ENCODE measurements around the gene SMG6. TPM values are rescaled to one million over a fixed set of nuclear protein-coding genes. Genes with fewer than 3 reads are reported as not detected.

The SMG6 gene
- total and polyA plus RNA-seq, 2 of the 4 experiments (the other 2 are of a cell fraction), result 16.3 to 30.3 TPM

GRCh38 chr17:2178798-2179501, 124.6 kb downstream of the SMG6 start:
- no peak overlapping the region for H2AK9ac ChIP-seq (replicated peaks; ENCODE audit: low read depth, low read length, poor library complexity)
- peaks cover 68% of the 10 kb centered on the region for H3K9me1 ChIP-seq (ENCODE audit: insufficient read depth, low read length)
- peak overlapping the region; percentile 59 for H3K18ac ChIP-seq (ENCODE audit: low read depth, low read length)
- peaks cover 41 to 86% of the 10 kb centered on the region in 2 experiments for H3K79me1 ChIP-seq (ENCODE audit: low read depth in 1 of 2, low read length in 2 of 2)
- dilution Hi-C loops (cut with HindIII; ENCODE audit: low sequenced_read_pairs, unreplicated experiment), result no loop called here
- H3K56ac ChIP-seq (ENCODE audit: extremely low read depth, insufficient read depth, low read length), result no peak overlapping the region
- ChIA-PET POLR2A (ENCODE audit: unreplicated experiment) (interaction anchor here (0.5 to 0.6 kb wide), 2 partner anchors 34 to 36 kb away, joined by 3 read pairs; no protein-coding TSS in a partner anchor), CTCF (interaction anchor here (0.9 to 1.4 kb wide), 2 partner anchors 41 to 66 kb away, joined by 3 to 6 read pairs; no protein-coding TSS in a partner anchor)
- H3K27me3 ChIP-seq (ENCODE audit: control insufficient read depth, insufficient read depth, low read length), result no peaks in the 10 kb centered on the region
- H4K91ac ChIP-seq (ENCODE audit: insufficient read depth, low read depth, low read length), result peak overlapping the region; percentile 68
- intact Hi-C loops (cut with micrococcal nuclease), result no loop called here
- H3K27ac ChIP-seq (ENCODE audit: insufficient read depth, low read length), result peak overlapping the region; percentile 59; the same call in 1 of the 2 replicates
- H3K9ac ChIP-seq (ENCODE audit: low read depth, low read length), result no peak overlapping the region
- peak overlapping the region; percentile 29; the same call in 1 of the 3 replicates for H2BK15ac ChIP-seq (ENCODE audit: low read depth, low read length)
- H3K4ac ChIP-seq (ENCODE audit: low read depth, low read length), result peak overlapping the region; percentile 83
- peak overlapping the region; percentile 82 for H2AK5ac ChIP-seq (ENCODE audit: low read depth, low read length)
- H3K4me3 ChIP-seq (ENCODE audit: insufficient read depth, low read depth, low read length), result no peak overlapping the region
- peak overlapping the region in 1 of 2 experiments; percentile 54; a peak in 2 of 4 replicates for H4K8ac ChIP-seq (ENCODE audit: low read depth in 2 of 2, low read length in 2 of 2)
- TF ChIP-seq RAD21 (IDR thresholded peaks at IDR 0.05; ENCODE audit: low read length) (no peak), POLR2A (IDR thresholded peaks at IDR 0.05; ENCODE audit: low read depth, low read length) (no peak), CEBPB (IDR thresholded peaks at IDR 0.05; ENCODE audit: low read depth, low read length) (no peak), MAZ (IDR thresholded peaks at IDR 0.05; ENCODE audit: borderline replicate concordance, low read depth, low read length) (no peak), MAFK (IDR thresholded peaks at IDR 0.05; ENCODE audit: low read depth, low read length) (no peak), SMC3 (IDR thresholded peaks at IDR 0.05; ENCODE audit: low read depth, low read length) (no peak), RCOR1 (IDR thresholded peaks at IDR 0.05; ENCODE audit: insufficient replicate concordance, low read length) (no peak), MXI1 (IDR thresholded peaks at IDR 0.05; ENCODE audit: borderline replicate concordance, low read depth, low read length) (no peak), NFE2L2 (IDR thresholded peaks at IDR 0.05; ENCODE audit: low read depth, low read length) (no peak), CHD1 (IDR thresholded peaks at IDR 0.05; ENCODE audit: low read depth, low read length) (no peak), BHLHE40 (IDR thresholded peaks at IDR 0.05; ENCODE audit: low read depth, low read length) (no peak), RFX5 (IDR thresholded peaks at IDR 0.05; ENCODE audit: low read depth, low read length) (no peak), FOS (IDR thresholded peaks at IDR 0.05; ENCODE audit: low read depth, low read length) (no peak)
- ATAC-seq (ENCODE audit: low read depth) (no peak), DNase-seq (no peak)
- peak overlapping the region; percentile 55 for H3K23ac ChIP-seq (ENCODE audit: low read depth, low read length)
- H2AFZ ChIP-seq (replicated peaks; ENCODE audit: low read length, poor library complexity), result no peak overlapping the region
- H2BK5ac ChIP-seq (ENCODE audit: low read depth, low read length, poor library complexity, severe bottlenecking), result peak overlapping the region; percentile 44
- H2BK20ac ChIP-seq (ENCODE audit: low read depth, low read length), result peak overlapping the region; percentile 72
- in situ Hi-C loops (cut with MboI; ENCODE audit: low sequenced_read_pairs), result loop anchor here (10.0 kb wide), 1 partner anchor 114 kb away; no protein-coding TSS in a partner anchor
- no peaks in the 10 kb centered on the region for H4K20me1 ChIP-seq (ENCODE audit: insufficient read depth, low read length)
- no TSS peak for BruUV-seq (replicated peaks)
- H3K4me1 ChIP-seq (ENCODE audit: control insufficient read depth, insufficient read depth, low read length), result peaks cover 70% of the 10 kb centered on the region
- no peak overlapping the region for H3K4me2 ChIP-seq (ENCODE audit: low read depth, low read length)
- H3K9me3 ChIP-seq (ENCODE audit: control insufficient read depth, insufficient read depth, low read length), result no peaks in the 10 kb centered on the region
- peaks cover 4% of the 10 kb centered on the region for H3K36me3 ChIP-seq (ENCODE audit: control insufficient read depth, insufficient read depth, low read length)
- H4K5ac ChIP-seq (ENCODE audit: low read depth, low read length), result peak overlapping the region; percentile 4; the same call in 1 of the 2 replicates
- H2BK120ac ChIP-seq (ENCODE audit: low read depth, low read length), result peak overlapping the region; percentile 77; the same call in 1 of the 2 replicates
- peak overlapping the region; percentile 80 for H3K14ac ChIP-seq (replicated peaks; ENCODE audit: low read depth, low read length)
- no CpG with 5 or more reads among the region's 15 CpGs for WGBS, 2 experiments (ENCODE audit: extremely low coverage in 2 of 2, insufficient read length in 1 of 2)
